Caco-2 (cell line): ENCODE measurements around the gene GATA6. TPM values are rescaled to one million over a fixed set of nuclear protein-coding genes. Genes with fewer than 3 reads are reported as not detected.
A peak's percentile ranks its signal among the peaks of the same experiment; 100 is the strongest.

Source experiments
- BruUV-seq: library from RNA; stranded (reverse); fragments of 400-500 nt; replicated peaks from 2 replicates; lab custom pipeline; 2021; lab: Mats Ljungman, UMichigan
- CTCF ChIA-PET: fragments of 300-600 bp; sonication (Branson Sonifier 250); formaldehyde crosslinking; loops from one replicate; lab custom pipeline; 2022; ENCODE audit warnings: antibody characterized with exemption; lab: Charles Lee
- POLR2A ChIA-PET: fragments of 300-600 bp; sonication (Branson Sonifier 250); formaldehyde crosslinking; loops from one replicate; lab custom pipeline; 2022; ENCODE audit warnings: antibody characterized with exemption; lab: Charles Lee
- DNase-seq, 2 experiments: peaks; one replicate each; pipeline versions ENCODE4 v3.0.0 to v3.0.0-alpha.2; 2020 to 2022
- H3K27me3 ChIP-seq: replicated peaks from 2 replicates; pipeline ENCODE4 v1.6.0; 2011; ENCODE audit warnings: low read length; ENCODE audit not compliant: control insufficient read depth, insufficient read depth
- H3K36me3 ChIP-seq: 2 replicates; pipeline ENCODE4 v1.5.1; 2011; ENCODE audit warnings: low read length; ENCODE audit not compliant: control insufficient read depth, insufficient read depth
- H3K4me1 ChIP-seq: fragments of 250-450 bp; sonication (Bioruptor Pico); 2 replicates; pipeline ENCODE4 v1.5.1; 2020; ENCODE audit warnings: mild to moderate bottlenecking
- H3K4me3 ChIP-seq: 2 replicates; pipeline ENCODE4 v1.5.1; 2011; ENCODE audit warnings: low read depth, mild to moderate bottlenecking, control low read depth, low read length
- H3K9me3 ChIP-seq: fragments of 250-450 bp; sonication (Bioruptor Pico); 2 replicates; pipeline ENCODE4 v1.5.1; 2020; ENCODE audit warnings: mild to moderate bottlenecking, moderate library complexity
- H3K27ac Mint-ChIP-seq: one replicate; pipeline ENCODE4 v1.8.0; 2022; ENCODE audit warnings: mixed read lengths; ENCODE audit not compliant: unreplicated experiment
- H3K27me3 Mint-ChIP-seq: one replicate; pipeline ENCODE4 v1.8.0; 2022; ENCODE audit warnings: mixed read lengths; ENCODE audit not compliant: insufficient read depth, unreplicated experiment
- H3K36me3 Mint-ChIP-seq: one replicate; pipeline ENCODE4 v1.8.0; 2022; ENCODE audit warnings: mild to moderate bottlenecking, mixed read lengths; ENCODE audit not compliant: insufficient read depth, unreplicated experiment
- H3K4me1 Mint-ChIP-seq: one replicate; pipeline ENCODE4 v1.8.0; 2022; ENCODE audit warnings: low read depth, mixed read lengths; ENCODE audit not compliant: unreplicated experiment
- H3K4me3 Mint-ChIP-seq: one replicate; pipeline ENCODE4 v1.8.0; 2022; ENCODE audit warnings: mild to moderate bottlenecking, moderate library complexity, mixed read lengths; ENCODE audit not compliant: unreplicated experiment
- H3K9me3 Mint-ChIP-seq: one replicate; pipeline ENCODE4 v1.8.0; 2022; ENCODE audit warnings: mixed read lengths; ENCODE audit not compliant: unreplicated experiment
- CTCF ChIP-seq, 2 experiments: fragments of 200-600 bp in 1 of 2; IDR thresholded peaks; 1 replicate in 1 of 2; 2 replicates in 1 of 2; pipeline versions ENCODE4 v1.5.1 to v1.8.0; 2011 to 2022; ENCODE audit warnings: antibody characterized with exemption in 1 of 2, control low read depth in 1 of 2, inconsistent platforms in 1 of 2, low read depth in 1 of 2, low read length in 1 of 2, mild to moderate bottlenecking in 1 of 2, moderate library complexity in 1 of 2; ENCODE audit not compliant: insufficient read depth in 1 of 2, severe bottlenecking in 1 of 2, unreplicated experiment in 1 of 2
- intact Hi-C: fragments of 100-400 bp; cut with micrococcal nuclease; formaldehyde crosslinking; loops from one replicate; pipeline ENCODE4 v1.10.0; 2022; ENCODE audit not compliant: unreplicated experiment
- total RNA-seq: library from RNA; stranded (reverse); gene quantifications from 2 replicates; pipeline ENCODE4 v1.2.3, GENCODE V29; 2022

Gene GATA6
- total RNA-seq, 1 experiment from 2014 or later = 124 TPM

GRCh38 chr18:22188559-22189267 is 19.3 kb downstream of the GATA6 start:
- Mint-ChIP-seq H3K27me3 (no peaks in the 10 kb centered on the region), H3K4me1 (peaks cover 48% of the 10 kb centered on the region), H3K27ac (peak overlapping the region; percentile 69), H3K9me3 (no peaks in the 10 kb centered on the region), H3K4me3 (peak overlapping the region; percentile 33), H3K36me3 (peaks cover 98% of the 10 kb centered on the region)
- Histone ChIP-seq H3K36me3 (peaks cover 4% of the 10 kb centered on the region; the same call in 1 of the 2 replicates), H3K9me3 (no peaks in the 10 kb centered on the region), H3K27me3 (no peaks in the 10 kb centered on the region), H3K4me1 (peaks cover 78% of the 10 kb centered on the region), H3K4me3 (no peak overlapping the region)
- intact Hi-C loops = loop anchor here (5.0 kb wide), 1 partner anchor 276 kb away; no protein-coding TSS in a partner anchor
- POLR2A ChIA-PET = no interaction called here
- no peak for DNase-seq
- no peak for TF ChIP-seq CTCF (IDR thresholded peaks at IDR 0.05; ENCODE audit: insufficient read depth in 1 of 2, low read depth in 1 of 2, low read length in 1 of 2, severe bottlenecking in 1 of 2, unreplicated experiment in 1 of 2)
- CTCF ChIA-PET = interaction anchor here (0.8 to 1.0 kb wide), 2 partner anchors 14 to 374 kb away, joined by 4 read pairs; no protein-coding TSS in a partner anchor
- TSS peak; percentile 0 for BruUV-seq

GRCh38 chr18:22189449-22190166 is 20.2 kb downstream of the GATA6 start:
- ChIA-PET POLR2A (no interaction called here), CTCF (interaction anchor here (0.6 to 1.0 kb wide), 3 partner anchors 15 to 373 kb away, joined by 3 to 4 read pairs (median 4); no protein-coding TSS in a partner anchor)
- no peaks in the 10 kb centered on the region for H3K27me3 ChIP-seq
- H3K4me3 ChIP-seq = no peak overlapping the region
- no peaks in the 10 kb centered on the region for H3K9me3 ChIP-seq
- intact Hi-C loops = loop anchor here (5.0 kb wide), 2 partner anchors 277 to 373 kb away; no protein-coding TSS in a partner anchor
- H3K4me3 Mint-ChIP-seq = no peak overlapping the region
- no peak for TF ChIP-seq CTCF (IDR thresholded peaks at IDR 0.05; ENCODE audit: insufficient read depth in 1 of 2, low read depth in 1 of 2, low read length in 1 of 2, severe bottlenecking in 1 of 2, unreplicated experiment in 1 of 2)
- DNase-seq = no peak
- H3K36me3 ChIP-seq = peaks cover 4% of the 10 kb centered on the region; the same call in 1 of the 2 replicates
- BruUV-seq = no TSS peak
- no peaks in the 10 kb centered on the region for H3K27me3 Mint-ChIP-seq
- peaks cover 83% of the 10 kb centered on the region for H3K4me1 ChIP-seq
- H3K27ac Mint-ChIP-seq = no peak overlapping the region
- H3K36me3 Mint-ChIP-seq = peaks cover 98% of the 10 kb centered on the region
- H3K9me3 Mint-ChIP-seq = no peaks in the 10 kb centered on the region
- peaks cover 57% of the 10 kb centered on the region for H3K4me1 Mint-ChIP-seq

- Histone ChIP-seq H3K36me3 (no peaks in the 10 kb centered on the region; the same call in none of the 2 replicates), H3K9me3 (no peaks in the 10 kb centered on the region), H3K4me1 (peaks cover 82% of the 10 kb centered on the region), H3K4me3 (no peak overlapping the region), H3K27me3 (no peaks in the 10 kb centered on the region)
- H3K27ac Mint-ChIP-seq = no peak overlapping the region
- H3K36me3 Mint-ChIP-seq = peaks cover 98% of the 10 kb centered on the region
- no peaks in the 10 kb centered on the region for H3K9me3 Mint-ChIP-seq
- TF ChIP-seq CTCF (IDR thresholded peaks at IDR 0.05; ENCODE audit: insufficient read depth in 1 of 2, low read depth in 1 of 2, low read length in 1 of 2, severe bottlenecking in 1 of 2, unreplicated experiment in 1 of 2) = no peak
- H3K4me3 Mint-ChIP-seq = no peak overlapping the region
- peaks cover 60% of the 10 kb centered on the region for H3K4me1 Mint-ChIP-seq
- intact Hi-C loops = loop anchor here (5.0 kb wide), 1 partner anchor 371 kb away; no protein-coding TSS in a partner anchor
- H3K27me3 Mint-ChIP-seq = no peaks in the 10 kb centered on the region
- no TSS peak for BruUV-seq
- ChIA-PET POLR2A (interaction anchor here (0.6 kb wide), 1 partner anchor 42 kb away, joined by 3 read pairs; no protein-coding TSS in a partner anchor), CTCF (no interaction called here)
- DNase-seq = no peak
Observed at GRCh38 chr18:22191346-22191695, 21.9 kb downstream of the GATA6 start.
